GM21717 (cell line): ENCODE data around the gene IMPG1.

Experiments
- ATAC-seq: cut with Tn5 transposase; IDR thresholded peaks from one replicate; pipeline ENCODE4 v1.9.1; 2021; ENCODE audit warnings: mild to moderate bottlenecking, moderate library complexity; ENCODE audit not compliant: unreplicated experiment

IMPG1 gene

GRCh38 chr6:75893058-75893775, 179.2 kb downstream of the IMPG1 start:
- ATAC-seq = peak; percentile 66

GRCh38 chr6:75892384-75892783, 180.1 kb downstream of the IMPG1 start:
- no peak for ATAC-seq

DNA sequence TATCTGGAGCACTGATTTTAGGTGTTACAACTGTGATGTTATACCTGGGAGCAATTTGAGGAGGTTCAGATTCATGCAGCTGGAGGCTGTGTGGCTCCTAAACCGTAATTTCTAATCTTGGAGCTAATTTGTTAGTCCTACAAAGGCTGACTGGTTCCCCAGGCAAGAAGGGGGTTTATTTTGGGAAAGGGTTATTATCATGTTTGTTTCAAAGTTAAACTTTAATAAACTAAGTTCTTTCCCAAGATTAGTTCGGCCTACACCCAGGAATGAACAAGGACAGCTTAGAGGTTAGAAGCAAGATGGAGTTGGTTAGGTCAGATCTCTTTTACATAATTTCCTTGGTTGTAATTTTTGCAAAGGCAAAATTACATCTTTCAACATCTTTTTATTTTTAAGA, 187.6 kb downstream of the IMPG1 start:
- no peak for ATAC-seq

DNA sequence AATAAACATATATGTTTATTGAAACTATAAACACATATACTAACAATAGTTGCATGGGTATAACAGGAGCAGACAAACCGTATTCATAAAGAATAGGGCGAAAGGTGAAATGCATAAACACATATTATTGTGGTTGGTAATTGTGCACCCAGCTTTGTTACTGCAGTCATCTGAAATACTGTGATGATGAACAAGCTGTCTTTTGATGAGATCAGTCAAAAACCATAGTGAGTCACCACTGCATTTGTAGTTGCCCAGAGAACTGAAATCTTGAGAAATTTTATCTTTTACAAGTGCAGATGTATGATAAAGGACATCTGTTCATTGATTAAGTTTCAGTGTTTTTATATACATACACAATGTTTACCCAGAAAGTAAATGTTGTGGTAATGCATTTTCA, 189.7 kb downstream of the IMPG1 start:
- ATAC-seq = no peak

- ATAC-seq = no peak
These were observed 192.2 kb downstream of the IMPG1 start for GRCh38 chr6:75880305-75880704.

- ATAC-seq = no peak
These were observed 196.3 kb downstream of the IMPG1 start for GRCh38 chr6:75876152-75876551.

- no peak for ATAC-seq
These were observed 198.2 kb downstream of the IMPG1 start for GRCh38 chr6:75874224-75874623.
